ENCODE measurements around the gene C20orf173. TPM values are rescaled to one million over a fixed set of nuclear protein-coding genes. Genes with fewer than 3 reads are reported as not detected.

Gene C20orf173
- total and polyA plus RNA-seq, 12 donors: not detected

DNA sequence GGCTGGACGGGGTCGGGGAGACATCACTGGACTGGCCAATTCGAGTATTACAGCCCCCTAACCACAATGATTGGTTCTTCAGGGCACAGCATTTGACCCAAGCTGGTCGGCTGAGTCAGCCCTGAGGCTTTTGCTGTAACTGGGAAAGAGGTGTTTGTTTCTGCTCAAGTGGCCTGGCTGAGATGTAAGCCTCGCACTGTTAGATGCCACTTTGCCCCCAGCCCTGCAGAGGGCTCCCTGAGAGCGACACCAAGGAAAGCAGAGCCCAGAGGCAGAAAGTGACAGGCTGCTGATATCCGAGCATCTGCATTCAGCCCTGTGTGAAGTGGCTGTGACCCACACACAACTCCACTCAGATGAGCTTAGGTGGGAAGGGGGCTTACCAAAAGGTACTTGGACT, 31.8 kb upstream of the C20orf173 start:
- 23 to 51% (median 24%) methylated on average over 2 to 7 of the region's 7 CpGs for WGBS, 4 donors
- H3K4me3 ChIP-seq: no peak overlapping the region
- no peak overlapping the region for H3K27ac ChIP-seq
- H3K4me1 ChIP-seq (replicated peaks in 1 of 2): no peaks in the 10 kb centered on the region
- H3K27me3 ChIP-seq: no peaks in the 10 kb centered on the region
- TF ChIP-seq CTCF (IDR thresholded peaks at IDR 0.05) (peak in 2 of 6 experiments; percentile 23 to 28), POLR2A (IDR thresholded peaks at IDR 0.05) (no peak)
- peaks cover 0 to 22% of the 10 kb centered on the region in 2 donors for H3K36me3 ChIP-seq (replicated peaks in 1 of 2)
- intact Hi-C loops (cut with DNase I): no loop called here
- peak in 3 of 7 donors; percentile 34 to 69 (median 40) for DNase-seq
- H3K9me3 ChIP-seq (replicated peaks in 1 of 3): no peaks in the 10 kb centered on the region

GRCh38 chr20:35560541-35560940, 31.1 kb upstream of the C20orf173 start:
- Histone ChIP-seq H3K36me3 (replicated peaks in 1 of 2) (peaks cover 0 to 29% of the 10 kb centered on the region in 2 donors), H3K27me3 (no peaks in the 10 kb centered on the region), H3K4me3 (no peak overlapping the region), H3K9me3 (replicated peaks in 1 of 3) (no peaks in the 10 kb centered on the region), H3K27ac (no peak overlapping the region), H3K4me1 (replicated peaks in 1 of 2) (no peaks in the 10 kb centered on the region)
- TF ChIP-seq POLR2A (IDR thresholded peaks at IDR 0.05): no peak
- TF ChIP-seq CTCF (IDR thresholded peaks at IDR 0.05): no peak
- intact Hi-C loops (cut with DNase I): no loop called here
- WGBS, 4 donors: 74 to 89% (median 77%) methylated on average over 3 to 10 of the region's 10 CpGs
- no peak for DNase-seq

- no peak for DNase-seq
- 72 to 82% (median 78%) methylated on average over 9 to 18 of the region's 18 CpGs for WGBS, 4 donors
- no peak for TF ChIP-seq POLR2A (IDR thresholded peaks at IDR 0.05)
- TF ChIP-seq CTCF (IDR thresholded peaks at IDR 0.05): no peak
Observed at GRCh38 chr20:35560105-35560511, 30.7 kb upstream of the C20orf173 start.

DNA sequence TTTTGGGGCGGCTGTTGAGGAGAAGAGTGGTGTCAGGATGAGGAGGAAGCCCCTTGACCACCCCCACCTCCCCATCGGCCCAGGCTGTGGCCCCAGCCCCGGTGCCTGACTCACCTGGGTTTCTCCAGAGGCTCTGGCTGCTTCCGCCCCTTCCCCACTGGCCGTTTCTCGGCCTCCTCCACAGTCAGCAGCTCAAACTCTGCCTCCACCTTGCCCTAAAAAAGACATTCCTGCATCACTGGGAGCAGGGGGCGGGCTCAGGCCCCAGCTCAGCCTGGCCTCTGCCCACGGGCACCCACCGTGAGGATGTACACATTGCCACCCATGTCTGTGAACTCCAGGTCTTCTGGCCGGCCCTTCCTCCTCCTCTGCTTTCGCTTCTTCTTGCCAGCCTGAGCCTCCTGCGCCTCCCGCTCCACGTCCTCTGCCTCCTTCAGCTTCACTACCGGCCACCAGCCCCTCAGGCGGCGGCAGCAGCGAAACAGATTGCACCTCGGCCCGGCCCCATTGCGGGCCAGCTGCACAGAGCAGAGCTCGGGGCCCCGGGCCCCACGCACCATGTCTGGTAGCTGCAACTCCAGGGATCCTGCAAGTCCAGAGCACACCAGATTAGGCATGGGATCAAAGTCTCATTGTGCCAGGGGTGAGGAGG, 29.7 kb upstream of the C20orf173 start:
- TF ChIP-seq POLR2A (IDR thresholded peaks at IDR 0.05): no peak
- TF ChIP-seq CTCF (IDR thresholded peaks at IDR 0.05): no peak
- Histone ChIP-seq H3K4me3 (no peak overlapping the region), H3K27me3 (no peaks in the 10 kb centered on the region), H3K27ac (no peak overlapping the region), H3K9me3 (replicated peaks in 1 of 3) (no peaks in the 10 kb centered on the region), H3K36me3 (replicated peaks in 1 of 2) (peaks cover 0 to 42% of the 10 kb centered on the region in 2 donors), H3K4me1 (replicated peaks in 1 of 2) (peaks cover 0 to 3% of the 10 kb centered on the region in 2 donors)
- whole genome bisulfite sequencing, 4 donors: 87 to 95% (median 93%) methylated on average over 20 to 24 of the region's 24 CpGs
- intact Hi-C loops (cut with DNase I): no loop called here
- DNase-seq: no peak

More at GRCh38 chr20:35560105-35560511, 30.7 kb upstream of the C20orf173 start:
- intact Hi-C loops (cut with DNase I): no loop called here
- Histone ChIP-seq H3K36me3 (replicated peaks in 1 of 2) (peaks cover 0 to 33% of the 10 kb centered on the region in 2 donors), H3K4me1 (replicated peaks in 1 of 2) (no peaks in the 10 kb centered on the region), H3K27me3 (no peaks in the 10 kb centered on the region), H3K9me3 (replicated peaks in 1 of 3) (no peaks in the 10 kb centered on the region), H3K4me3 (no peak overlapping the region), H3K27ac (no peak overlapping the region)
